WTC11 (cell line): Measurements from ENCODE around the gene STK16. TPM values are rescaled to one million over a fixed set of nuclear protein-coding genes. Genes with fewer than 3 reads are reported as not detected.

Experiments
- ATF1 ChIP-seq: sonication (generic); formaldehyde crosslinking; IDR thresholded peaks from 2 replicates; pipeline ENCODE4 v1.8.1; 2023; ENCODE audit warnings: mild to moderate bottlenecking, moderate library complexity, missing genetic modification reagents
- ERG ChIP-seq: fragments of 250-450 bp; sonication (Bioruptor Pico); IDR thresholded peaks from 2 replicates; pipeline ENCODE4 v1.8.0; 2021; ENCODE audit warnings: mild to moderate bottlenecking
- FOXK1 ChIP-seq: sonication (generic); formaldehyde crosslinking; IDR thresholded peaks from 2 replicates; pipeline ENCODE4 v1.8.0; 2022; ENCODE audit warnings: mild to moderate bottlenecking, moderate library complexity, missing genetic modification reagents
- FOXP1 ChIP-seq: sonication (generic); formaldehyde crosslinking; IDR thresholded peaks from 2 replicates; pipeline ENCODE4 v1.8.0; 2022; ENCODE audit warnings: missing genetic modification reagents, mild to moderate bottlenecking, moderate library complexity, borderline replicate concordance
- GABPB1 ChIP-seq: sonication (generic); formaldehyde crosslinking; IDR thresholded peaks from 2 replicates; pipeline ENCODE4 v1.8.1; 2023; ENCODE audit warnings: mild to moderate bottlenecking, missing genetic modification reagents
- KAT7 ChIP-seq: sonication (generic); formaldehyde crosslinking; IDR thresholded peaks from 2 replicates; pipeline ENCODE4 v1.8.1; 2023; ENCODE audit warnings: missing genetic modification reagents, mild to moderate bottlenecking, borderline replicate concordance
- MAX ChIP-seq: sonication (generic); formaldehyde crosslinking; IDR thresholded peaks from 2 replicates; pipeline ENCODE4 v1.8.0; 2022; ENCODE audit warnings: mild to moderate bottlenecking, missing genetic modification reagents
- NFATC4 ChIP-seq: fragments of 250-450 bp; sonication (Bioruptor Pico); IDR thresholded peaks from 2 replicates; pipeline ENCODE4 v1.9.0; 2021; ENCODE audit warnings: mild to moderate bottlenecking
- NFE2L1 ChIP-seq: sonication (generic); formaldehyde crosslinking; IDR thresholded peaks from 2 replicates; pipeline ENCODE4 v1.8.1; 2023; ENCODE audit warnings: missing genetic modification reagents
- NR3C1 ChIP-seq: sonication (generic); formaldehyde crosslinking; conservative IDR thresholded peaks from 2 replicates; pipeline ENCODE4 v1.8.1; 2023; ENCODE audit warnings: low read depth, mild to moderate bottlenecking, missing genetic modification reagents
- SMAD3 ChIP-seq: sonication (generic); formaldehyde crosslinking; IDR thresholded peaks from 2 replicates; pipeline ENCODE4 v1.8.0; 2022; ENCODE audit warnings: missing genetic modification reagents, mild to moderate bottlenecking, borderline replicate concordance
- TP53 ChIP-seq: sonication (generic); formaldehyde crosslinking; IDR thresholded peaks from 2 replicates; pipeline ENCODE4 v1.8.1; 2023; ENCODE audit warnings: mild to moderate bottlenecking, missing genetic modification reagents
- USF2 ChIP-seq: sonication (generic); formaldehyde crosslinking; IDR thresholded peaks from 2 replicates; pipeline ENCODE4 v1.8.1; 2023; ENCODE audit warnings: mild to moderate bottlenecking, missing genetic modification reagents, moderate library complexity
- ZNF138 ChIP-seq: sonication (generic); formaldehyde crosslinking; conservative IDR thresholded peaks from 2 replicates; pipeline ENCODE4 v1.8.1; 2022; ENCODE audit warnings: mild to moderate bottlenecking, moderate library complexity, missing genetic modification reagents
- total RNA-seq: library from RNA; stranded (reverse); gene quantifications from 3 replicates; pipeline ENCODE4 v1.2.3, GENCODE V29; 2021
- TF ChIP-seq, protein P1 (sequence below): sonication (generic); formaldehyde crosslinking; IDR thresholded peaks from 2 replicates; pipeline ENCODE4 v1.8.0; 2023; ENCODE audit warnings: missing genetic modification reagents, mild to moderate bottlenecking, borderline replicate concordance
- TF ChIP-seq, protein P2 (sequence below): sonication (generic); formaldehyde crosslinking; IDR thresholded peaks from 2 replicates; pipeline ENCODE4 v1.8.0; 2022; ENCODE audit warnings: mild to moderate bottlenecking, missing genetic modification reagents
- TF ChIP-seq, protein P3 (sequence below): sonication (generic); formaldehyde crosslinking; IDR thresholded peaks from 2 replicates; pipeline ENCODE4 v1.8.0; 2022; ENCODE audit warnings: mild to moderate bottlenecking, missing genetic modification reagents

STK16 gene
- total RNA-seq, 1 experiment from 2014 or later = 27.5 TPM

GRCh38 chr2:219294356-219295351 is 49.4 kb downstream of the STK16 start (continued):
- TF ChIP-seq USF2 (CRISPR knock-in tag) (peak; percentile 53), ZNF138 (CRISPR knock-in tag) (0 out of 2 replicates have a peak, but pooled peaks have one; percentile 59), NFATC4 (CRISPR knock-in tag) (no peak; the same call in 1 of the 2 replicates), FOXP1 (peak; percentile 53; the same call in 1 of the 2 replicates), NR3C1 (CRISPR knock-in tag) (no peak), GABPB1 (peak; percentile 75), NFE2L1 (CRISPR knock-in tag) (peak; percentile 15; the same call in 1 of the 2 replicates), FOXK1 (CRISPR knock-in tag) (peak; percentile 71; the same call in 1 of the 2 replicates), ERG (CRISPR knock-in tag) (0 out of 2 replicates have a peak, but pooled peaks have one; percentile 20), SMAD3 (no peak; the same call in 1 of the 2 replicates), MAX (CRISPR knock-in tag) (peak; percentile 93), KAT7 (CRISPR knock-in tag) (peak; percentile 63; the same call in 1 of the 2 replicates), ATF1 (peak; percentile 59; the same call in 1 of the 2 replicates), TP53 (CRISPR knock-in tag) (peak; percentile 70; the same call in 1 of the 2 replicates)
- TF ChIP-seq, protein P1, sequence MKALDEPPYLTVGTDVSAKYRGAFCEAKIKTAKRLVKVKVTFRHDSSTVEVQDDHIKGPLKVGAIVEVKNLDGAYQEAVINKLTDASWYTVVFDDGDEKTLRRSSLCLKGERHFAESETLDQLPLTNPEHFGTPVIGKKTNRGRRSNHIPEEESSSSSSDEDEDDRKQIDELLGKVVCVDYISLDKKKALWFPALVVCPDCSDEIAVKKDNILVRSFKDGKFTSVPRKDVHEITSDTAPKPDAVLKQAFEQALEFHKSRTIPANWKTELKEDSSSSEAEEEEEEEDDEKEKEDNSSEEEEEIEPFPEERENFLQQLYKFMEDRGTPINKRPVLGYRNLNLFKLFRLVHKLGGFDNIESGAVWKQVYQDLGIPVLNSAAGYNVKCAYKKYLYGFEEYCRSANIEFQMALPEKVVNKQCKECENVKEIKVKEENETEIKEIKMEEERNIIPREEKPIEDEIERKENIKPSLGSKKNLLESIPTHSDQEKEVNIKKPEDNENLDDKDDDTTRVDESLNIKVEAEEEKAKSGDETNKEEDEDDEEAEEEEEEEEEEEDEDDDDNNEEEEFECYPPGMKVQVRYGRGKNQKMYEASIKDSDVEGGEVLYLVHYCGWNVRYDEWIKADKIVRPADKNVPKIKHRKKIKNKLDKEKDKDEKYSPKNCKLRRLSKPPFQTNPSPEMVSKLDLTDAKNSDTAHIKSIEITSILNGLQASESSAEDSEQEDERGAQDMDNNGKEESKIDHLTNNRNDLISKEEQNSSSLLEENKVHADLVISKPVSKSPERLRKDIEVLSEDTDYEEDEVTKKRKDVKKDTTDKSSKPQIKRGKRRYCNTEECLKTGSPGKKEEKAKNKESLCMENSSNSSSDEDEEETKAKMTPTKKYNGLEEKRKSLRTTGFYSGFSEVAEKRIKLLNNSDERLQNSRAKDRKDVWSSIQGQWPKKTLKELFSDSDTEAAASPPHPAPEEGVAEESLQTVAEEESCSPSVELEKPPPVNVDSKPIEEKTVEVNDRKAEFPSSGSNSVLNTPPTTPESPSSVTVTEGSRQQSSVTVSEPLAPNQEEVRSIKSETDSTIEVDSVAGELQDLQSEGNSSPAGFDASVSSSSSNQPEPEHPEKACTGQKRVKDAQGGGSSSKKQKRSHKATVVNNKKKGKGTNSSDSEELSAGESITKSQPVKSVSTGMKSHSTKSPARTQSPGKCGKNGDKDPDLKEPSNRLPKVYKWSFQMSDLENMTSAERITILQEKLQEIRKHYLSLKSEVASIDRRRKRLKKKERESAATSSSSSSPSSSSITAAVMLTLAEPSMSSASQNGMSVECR (CRISPR knock-in tag) = peak; percentile 61; the same call in 1 of the 2 replicates
- TF ChIP-seq, protein P2, sequence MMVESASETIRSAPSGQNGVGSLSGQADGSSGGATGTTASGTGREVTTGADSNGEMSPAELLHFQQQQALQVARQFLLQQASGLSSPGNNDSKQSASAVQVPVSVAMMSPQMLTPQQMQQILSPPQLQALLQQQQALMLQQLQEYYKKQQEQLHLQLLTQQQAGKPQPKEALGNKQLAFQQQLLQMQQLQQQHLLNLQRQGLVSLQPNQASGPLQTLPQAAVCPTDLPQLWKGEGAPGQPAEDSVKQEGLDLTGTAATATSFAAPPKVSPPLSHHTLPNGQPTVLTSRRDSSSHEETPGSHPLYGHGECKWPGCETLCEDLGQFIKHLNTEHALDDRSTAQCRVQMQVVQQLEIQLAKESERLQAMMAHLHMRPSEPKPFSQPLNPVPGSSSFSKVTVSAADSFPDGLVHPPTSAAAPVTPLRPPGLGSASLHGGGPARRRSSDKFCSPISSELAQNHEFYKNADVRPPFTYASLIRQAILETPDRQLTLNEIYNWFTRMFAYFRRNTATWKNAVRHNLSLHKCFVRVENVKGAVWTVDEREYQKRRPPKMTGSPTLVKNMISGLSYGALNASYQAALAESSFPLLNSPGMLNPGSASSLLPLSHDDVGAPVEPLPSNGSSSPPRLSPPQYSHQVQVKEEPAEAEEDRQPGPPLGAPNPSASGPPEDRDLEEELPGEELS (CRISPR knock-in tag) = peak; percentile 73
- TF ChIP-seq, protein P3, sequence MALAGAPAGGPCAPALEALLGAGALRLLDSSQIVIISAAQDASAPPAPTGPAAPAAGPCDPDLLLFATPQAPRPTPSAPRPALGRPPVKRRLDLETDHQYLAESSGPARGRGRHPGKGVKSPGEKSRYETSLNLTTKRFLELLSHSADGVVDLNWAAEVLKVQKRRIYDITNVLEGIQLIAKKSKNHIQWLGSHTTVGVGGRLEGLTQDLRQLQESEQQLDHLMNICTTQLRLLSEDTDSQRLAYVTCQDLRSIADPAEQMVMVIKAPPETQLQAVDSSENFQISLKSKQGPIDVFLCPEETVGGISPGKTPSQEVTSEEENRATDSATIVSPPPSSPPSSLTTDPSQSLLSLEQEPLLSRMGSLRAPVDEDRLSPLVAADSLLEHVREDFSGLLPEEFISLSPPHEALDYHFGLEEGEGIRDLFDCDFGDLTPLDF (CRISPR knock-in tag) = no peak; the same call in 1 of the 2 replicates
